Right lobe of liver (tissue), 4 donors: ENCODE results near the gene MAB21L1.

ENCODE experiments used
- POLR2A ChIP-seq: fragments of 450-650 bp; IDR thresholded peaks from one replicate; pipeline ENCODE4 v1.6.1; 2017; ENCODE audit warnings: antibody characterized with exemption, mild to moderate bottlenecking
- TF ChIP-seq, protein P1 (sequence below), 4 donors: fragments of 200-600 bp in 3 of 4; fragments of 450-650 bp in 1 of 4; IDR thresholded peaks; one replicate each; pipeline versions ENCODE4 v1.5.1 to v1.8.0; 2016 to 2022; ENCODE audit warnings: antibody characterized with exemption in 4 of 4, mild to moderate bottlenecking in 2 of 4
- donor health status: DM: no; HTN: no; CAD: no.
- donor health status: DM: no; HTN: no; CAD: no.
- donor health status: DM: no; HTN: yes; CAD: no.

GRCh38 chr13:35471706-35472322 lies 4.7 kb downstream of the MAB21L1 start:
- no peak for TF ChIP-seq POLR2A
- TF ChIP-seq, protein P1, sequence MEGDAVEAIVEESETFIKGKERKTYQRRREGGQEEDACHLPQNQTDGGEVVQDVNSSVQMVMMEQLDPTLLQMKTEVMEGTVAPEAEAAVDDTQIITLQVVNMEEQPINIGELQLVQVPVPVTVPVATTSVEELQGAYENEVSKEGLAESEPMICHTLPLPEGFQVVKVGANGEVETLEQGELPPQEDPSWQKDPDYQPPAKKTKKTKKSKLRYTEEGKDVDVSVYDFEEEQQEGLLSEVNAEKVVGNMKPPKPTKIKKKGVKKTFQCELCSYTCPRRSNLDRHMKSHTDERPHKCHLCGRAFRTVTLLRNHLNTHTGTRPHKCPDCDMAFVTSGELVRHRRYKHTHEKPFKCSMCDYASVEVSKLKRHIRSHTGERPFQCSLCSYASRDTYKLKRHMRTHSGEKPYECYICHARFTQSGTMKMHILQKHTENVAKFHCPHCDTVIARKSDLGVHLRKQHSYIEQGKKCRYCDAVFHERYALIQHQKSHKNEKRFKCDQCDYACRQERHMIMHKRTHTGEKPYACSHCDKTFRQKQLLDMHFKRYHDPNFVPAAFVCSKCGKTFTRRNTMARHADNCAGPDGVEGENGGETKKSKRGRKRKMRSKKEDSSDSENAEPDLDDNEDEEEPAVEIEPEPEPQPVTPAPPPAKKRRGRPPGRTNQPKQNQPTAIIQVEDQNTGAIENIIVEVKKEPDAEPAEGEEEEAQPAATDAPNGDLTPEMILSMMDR (IDR thresholded peaks at IDR 0.05) = no peak
